Coronary artery (tissue), 2 donors: Measurements from ENCODE around the gene ELAVL2.

Experiments used
- DNase-seq: peaks from one replicate; pipeline ENCODE4 v3.0.0-alpha.2; 2017; ENCODE audit warnings: low spot score
- H3K27ac ChIP-seq, 2 donors: fragments of 200-600 bp; sonication (generic); one replicate each; pipeline ENCODE4 v1.5.1; 2016 to 2019
- H3K4me3 ChIP-seq: fragments of 200-600 bp; sonication (generic); 2 replicates; pipeline ENCODE4 v1.5.1; 2016; ENCODE audit warnings: mild to moderate bottlenecking, moderate library complexity
- TF ChIP-seq, protein P1 (sequence below): fragments of 200-600 bp; sonication (generic); IDR thresholded peaks from one replicate; pipeline ENCODE4 v1.5.1; 2019; ENCODE audit warnings: antibody characterized with exemption

ELAVL2 gene

DNA sequence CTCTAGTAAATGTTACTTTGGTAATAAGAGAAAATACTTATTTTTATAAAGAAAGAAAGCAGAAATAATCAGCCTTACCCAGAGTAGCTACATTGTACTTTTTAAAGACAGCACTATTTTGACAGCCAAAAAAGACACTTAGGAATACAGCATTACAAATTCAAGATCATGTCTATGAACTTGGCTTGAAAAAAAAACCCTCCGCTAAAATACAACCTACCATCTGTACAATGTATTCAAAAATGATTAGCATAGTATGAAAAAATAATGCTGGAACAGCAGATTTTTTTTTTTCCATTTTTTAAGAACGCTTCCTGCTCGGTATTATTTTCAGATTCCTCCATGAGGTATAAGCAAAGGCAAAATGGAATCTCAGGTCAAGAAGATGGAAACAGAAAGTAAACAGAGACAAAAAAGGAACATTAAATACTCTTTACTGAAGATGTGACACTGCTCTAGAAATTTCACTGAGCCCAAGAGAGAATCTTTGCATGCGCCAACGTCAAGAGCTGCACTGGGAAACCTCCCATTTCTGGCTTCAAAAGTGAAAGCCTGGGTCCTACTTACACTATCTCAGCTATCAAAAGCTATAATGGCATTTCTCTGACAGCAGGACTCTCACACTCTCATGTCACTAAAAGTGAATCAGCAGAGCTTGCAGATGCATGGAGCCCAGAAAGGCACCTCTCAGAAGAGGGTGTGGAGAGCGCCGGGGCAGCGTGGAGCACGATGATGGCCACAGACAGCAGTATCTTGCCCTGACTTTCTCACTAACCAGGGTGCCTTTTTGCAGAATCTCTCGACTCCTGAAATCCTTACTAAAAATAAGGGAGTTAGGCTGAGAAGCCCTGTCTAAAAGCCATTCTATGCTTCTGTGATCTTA lies 167.4 kb downstream of the ELAVL2 start:
- Histone ChIP-seq H3K4me3 (no peak overlapping the region), H3K27ac (no peak overlapping the region)
- TF ChIP-seq, protein P1, sequence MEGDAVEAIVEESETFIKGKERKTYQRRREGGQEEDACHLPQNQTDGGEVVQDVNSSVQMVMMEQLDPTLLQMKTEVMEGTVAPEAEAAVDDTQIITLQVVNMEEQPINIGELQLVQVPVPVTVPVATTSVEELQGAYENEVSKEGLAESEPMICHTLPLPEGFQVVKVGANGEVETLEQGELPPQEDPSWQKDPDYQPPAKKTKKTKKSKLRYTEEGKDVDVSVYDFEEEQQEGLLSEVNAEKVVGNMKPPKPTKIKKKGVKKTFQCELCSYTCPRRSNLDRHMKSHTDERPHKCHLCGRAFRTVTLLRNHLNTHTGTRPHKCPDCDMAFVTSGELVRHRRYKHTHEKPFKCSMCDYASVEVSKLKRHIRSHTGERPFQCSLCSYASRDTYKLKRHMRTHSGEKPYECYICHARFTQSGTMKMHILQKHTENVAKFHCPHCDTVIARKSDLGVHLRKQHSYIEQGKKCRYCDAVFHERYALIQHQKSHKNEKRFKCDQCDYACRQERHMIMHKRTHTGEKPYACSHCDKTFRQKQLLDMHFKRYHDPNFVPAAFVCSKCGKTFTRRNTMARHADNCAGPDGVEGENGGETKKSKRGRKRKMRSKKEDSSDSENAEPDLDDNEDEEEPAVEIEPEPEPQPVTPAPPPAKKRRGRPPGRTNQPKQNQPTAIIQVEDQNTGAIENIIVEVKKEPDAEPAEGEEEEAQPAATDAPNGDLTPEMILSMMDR: no peak
- DNase-seq: no peak

DNA sequence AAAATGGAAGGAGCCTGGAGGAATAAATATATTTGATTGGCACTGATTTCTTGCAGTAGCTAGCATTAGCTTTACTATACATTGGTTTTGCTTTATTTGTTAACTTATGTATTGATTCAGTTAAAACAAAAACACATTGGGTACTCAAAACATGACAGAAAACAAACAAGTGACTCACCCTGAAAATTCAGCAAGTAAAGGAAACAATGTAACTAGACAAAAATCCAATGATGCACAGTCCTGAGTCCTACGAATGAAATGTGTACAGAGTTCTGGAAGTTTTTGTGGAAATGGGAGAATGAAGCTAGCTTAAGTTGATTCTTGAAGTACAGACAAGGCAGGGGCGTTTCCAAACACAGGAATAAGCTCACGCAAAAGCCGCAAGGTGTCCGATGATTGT lies 175.0 kb downstream of the ELAVL2 start:
- no peak for DNase-seq
- TF ChIP-seq, protein P1: no peak
- Histone ChIP-seq H3K27ac (no peak overlapping the region), H3K4me3 (no peak overlapping the region)

DNA sequence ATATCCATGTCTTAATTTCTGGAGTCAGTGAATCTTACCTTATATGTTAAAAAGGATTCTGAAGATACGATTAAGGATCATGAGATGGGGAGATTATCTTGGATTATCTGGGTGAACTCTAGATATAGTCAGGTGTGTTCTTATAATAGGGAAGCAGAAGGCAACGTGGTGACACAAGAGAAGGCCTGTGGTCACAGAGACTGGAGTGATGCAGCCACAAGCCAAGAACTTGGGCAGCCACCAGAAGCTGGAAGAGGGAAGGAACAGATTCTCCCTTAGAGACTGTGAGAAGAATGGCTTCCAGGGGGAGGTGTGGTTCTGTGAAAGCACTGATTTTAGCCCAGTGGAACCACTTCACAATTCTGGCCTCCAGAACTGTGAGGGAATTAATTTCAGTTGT lies 177.4 kb downstream of the ELAVL2 start:
- DNase-seq: no peak

DNA sequence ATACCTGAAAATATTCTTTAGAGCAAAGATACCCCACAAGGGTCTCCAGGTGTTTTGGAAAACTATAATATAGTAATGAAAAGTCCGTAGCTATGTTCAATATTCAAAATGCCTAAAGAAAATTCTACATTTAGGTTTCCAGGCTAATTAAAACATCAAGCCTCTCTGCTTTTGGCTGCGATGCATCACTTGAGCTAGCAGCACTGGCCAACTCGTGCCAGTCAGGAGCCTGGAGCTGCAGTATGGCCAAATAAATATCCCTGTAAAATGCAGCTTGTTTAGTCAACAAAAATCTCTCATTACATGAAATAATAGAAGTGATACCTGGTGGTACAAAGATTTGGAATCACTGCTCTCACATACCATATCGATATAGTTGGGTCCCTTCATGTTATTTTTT lies 181.1 kb downstream of the ELAVL2 start:
- TF ChIP-seq, protein P1: no peak
- H3K4me3 ChIP-seq: no peak overlapping the region
- DNase-seq: no peak

More for the DNA sequence above, 177.4 kb downstream of the ELAVL2 start:
- TF ChIP-seq, protein P1: no peak
- Histone ChIP-seq H3K27ac (no peak overlapping the region), H3K4me3 (no peak overlapping the region)

DNA sequence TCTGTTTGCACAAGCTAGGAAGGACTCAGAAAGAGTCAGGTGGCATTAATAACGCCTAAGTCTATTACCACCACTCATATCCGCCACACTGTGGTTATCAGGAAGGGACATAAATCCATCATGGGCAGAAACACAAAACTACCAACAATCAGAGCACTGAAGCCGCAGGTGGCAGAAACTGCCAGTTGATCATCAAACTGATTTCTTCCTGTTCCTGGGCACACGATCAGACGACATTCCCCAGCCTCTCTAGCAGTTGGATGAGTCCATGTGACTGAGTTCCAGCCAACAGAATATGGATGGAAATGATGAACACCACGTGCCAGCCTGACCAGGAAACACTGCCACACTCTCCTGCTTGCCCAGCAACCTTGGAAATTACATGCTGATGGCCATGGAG lies 181.7 kb downstream of the ELAVL2 start:
- no peak for DNase-seq
- no peak overlapping the region for H3K4me3 ChIP-seq
- no peak overlapping the region for H3K27ac ChIP-seq
- TF ChIP-seq, protein P1: no peak

More for the DNA sequence above, 181.1 kb downstream of the ELAVL2 start:
- H3K27ac ChIP-seq: no peak overlapping the region

DNA sequence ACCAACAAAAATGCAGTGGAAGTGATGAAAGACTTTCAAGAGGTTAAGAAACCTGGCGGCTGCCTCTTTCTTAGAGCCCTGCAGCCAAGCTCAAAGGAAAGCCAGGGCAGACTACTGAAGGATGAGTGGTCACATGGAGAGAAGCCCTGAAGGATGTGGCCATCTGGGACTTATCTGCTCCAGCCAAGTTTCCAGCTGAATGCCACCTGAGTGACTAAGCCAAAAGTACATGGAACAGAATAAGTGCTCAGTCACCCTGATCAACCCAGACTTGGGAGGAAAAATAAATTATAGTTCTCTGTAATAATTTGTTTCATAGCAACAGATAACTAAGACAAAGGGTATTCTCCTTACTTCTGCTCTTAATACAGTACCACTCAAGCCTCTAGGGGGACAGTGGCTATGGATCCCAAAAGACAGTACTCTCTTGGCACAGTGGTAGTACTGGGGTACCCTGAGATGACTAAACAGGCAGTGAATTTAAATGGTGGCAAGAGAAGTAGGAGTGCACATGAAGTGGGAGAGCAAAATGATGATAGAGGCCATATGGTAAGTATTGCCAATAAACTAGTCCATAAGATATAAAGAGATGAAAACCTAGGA lies 182.3 kb downstream of the ELAVL2 start:
- Histone ChIP-seq H3K27ac (no peak overlapping the region), H3K4me3 (no peak overlapping the region)
- TF ChIP-seq, protein P1: no peak
- DNase-seq: no peak
